ENCODE data around the gene DEPDC4. TPM values are rescaled to one million over a fixed set of nuclear protein-coding genes. Genes with fewer than 3 reads are reported as not detected.
A peak's percentile ranks its signal among the peaks of the same experiment; 100 is the strongest.

DEPDC4 gene
- total and polyA plus RNA-seq, 2 of the 13 experiments (the other 11 are each of a cell fraction or from before 2014, with no cell fraction given), result 2.2 to 5.7 TPM

DNA sequence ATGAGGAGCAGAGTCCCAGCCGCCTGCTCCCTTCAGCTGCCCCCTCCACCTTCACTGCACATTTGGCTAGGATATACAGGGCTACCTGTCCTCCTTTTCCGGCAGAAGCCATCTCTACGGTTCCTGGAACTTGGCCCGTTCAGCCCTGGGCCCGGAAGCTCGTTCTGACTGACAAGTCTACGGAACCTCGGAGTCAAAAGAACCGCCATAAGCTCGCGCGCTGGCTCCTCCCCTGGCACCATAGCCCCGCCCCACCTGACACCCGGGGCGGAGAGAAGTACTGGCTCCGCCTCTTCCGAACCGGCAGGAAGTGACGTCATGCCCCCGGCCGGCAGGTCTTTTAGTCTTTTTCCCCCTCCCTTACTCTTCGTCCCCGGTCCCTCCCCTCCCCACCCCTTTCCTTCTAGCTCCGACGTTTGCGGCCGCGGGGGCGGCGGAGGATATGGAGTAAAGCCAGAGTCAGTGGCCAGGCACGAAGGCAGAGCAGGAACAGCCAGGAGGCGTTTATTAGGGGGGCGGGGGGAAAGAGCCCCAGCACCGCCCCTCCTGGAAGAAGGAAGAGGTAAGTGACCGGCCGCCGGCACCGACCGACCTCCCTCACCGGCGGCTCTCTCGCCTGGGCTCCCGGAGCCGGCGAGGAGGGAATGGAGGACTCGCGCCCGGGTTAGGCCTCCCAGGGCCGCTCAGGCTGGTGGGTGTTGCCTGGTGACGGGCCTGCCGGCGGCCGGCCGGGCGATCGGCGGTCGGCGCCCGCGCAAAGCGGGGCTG lies at the start of gene DEPDC4, which contains the start of gene SCYL2 (continued):
- TF ChIP-seq, protein P1, sequence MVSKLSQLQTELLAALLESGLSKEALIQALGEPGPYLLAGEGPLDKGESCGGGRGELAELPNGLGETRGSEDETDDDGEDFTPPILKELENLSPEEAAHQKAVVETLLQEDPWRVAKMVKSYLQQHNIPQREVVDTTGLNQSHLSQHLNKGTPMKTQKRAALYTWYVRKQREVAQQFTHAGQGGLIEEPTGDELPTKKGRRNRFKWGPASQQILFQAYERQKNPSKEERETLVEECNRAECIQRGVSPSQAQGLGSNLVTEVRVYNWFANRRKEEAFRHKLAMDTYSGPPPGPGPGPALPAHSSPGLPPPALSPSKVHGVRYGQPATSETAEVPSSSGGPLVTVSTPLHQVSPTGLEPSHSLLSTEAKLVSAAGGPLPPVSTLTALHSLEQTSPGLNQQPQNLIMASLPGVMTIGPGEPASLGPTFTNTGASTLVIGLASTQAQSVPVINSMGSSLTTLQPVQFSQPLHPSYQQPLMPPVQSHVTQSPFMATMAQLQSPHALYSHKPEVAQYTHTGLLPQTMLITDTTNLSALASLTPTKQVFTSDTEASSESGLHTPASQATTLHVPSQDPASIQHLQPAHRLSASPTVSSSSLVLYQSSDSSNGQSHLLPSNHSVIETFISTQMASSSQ (IDR thresholded peaks at IDR 0.05; ENCODE audit: low read depth), result no peak
- TF ChIP-seq, protein P1 (CRISPR knock-in tag; IDR thresholded peaks at IDR 0.05; ENCODE audit: borderline replicate concordance), result no peak
- TF ChIP-seq ZNF672 (CRISPR knock-in tag; IDR thresholded peaks at IDR 0.05) (no peak), ZNF275 (CRISPR knock-in tag; IDR thresholded peaks at IDR 0.05; ENCODE audit: borderline replicate concordance) (0 out of 2 replicates have a peak, but pooled peaks have one; percentile 36), E2F5 (CRISPR knock-in tag; conservative IDR thresholded peaks at IDR 0.05) (peak; percentile 52; the same call in 1 of the 2 replicates), MAFG (CRISPR knock-in tag; IDR thresholded peaks at IDR 0.05) (no peak), ZNF543 (CRISPR knock-in tag; IDR thresholded peaks at IDR 0.05) (no peak), ZNF552 (CRISPR knock-in tag; IDR thresholded peaks at IDR 0.05; ENCODE audit: borderline replicate concordance) (no peak), BORCS8-MEF2B (CRISPR knock-in tag; IDR thresholded peaks at IDR 0.05) (no peak), ZBTB26 (CRISPR knock-in tag; IDR thresholded peaks at IDR 0.05; ENCODE audit: borderline replicate concordance) (no peak), ZKSCAN8 (CRISPR knock-in tag; IDR thresholded peaks at IDR 0.05; ENCODE audit: borderline replicate concordance) (no peak), STAT5B (CRISPR knock-in tag; IDR thresholded peaks at IDR 0.05) (no peak), ZNF430 (CRISPR knock-in tag; IDR thresholded peaks at IDR 0.05) (peak; percentile 49; the same call in 1 of the 2 replicates), ZNF546 (CRISPR knock-in tag; conservative IDR thresholded peaks at IDR 0.05) (no peak; the same call in 1 of the 2 replicates)
- TF ChIP-seq, protein P2, sequence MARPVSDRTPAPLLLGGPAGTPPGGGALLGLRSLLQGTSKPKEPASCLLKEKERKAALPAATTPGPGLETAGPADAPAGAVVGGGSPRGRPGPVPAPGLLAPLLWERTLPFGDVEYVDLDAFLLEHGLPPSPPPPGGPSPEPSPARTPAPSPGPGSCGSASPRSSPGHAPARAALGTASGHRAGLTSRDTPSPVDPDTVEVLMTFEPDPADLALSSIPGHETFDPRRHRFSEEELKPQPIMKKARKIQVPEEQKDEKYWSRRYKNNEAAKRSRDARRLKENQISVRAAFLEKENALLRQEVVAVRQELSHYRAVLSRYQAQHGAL (CRISPR knock-in tag; IDR thresholded peaks at IDR 0.05; ENCODE audit: not compliant biosample characterization), result no peak
- TF ChIP-seq, protein P3, sequence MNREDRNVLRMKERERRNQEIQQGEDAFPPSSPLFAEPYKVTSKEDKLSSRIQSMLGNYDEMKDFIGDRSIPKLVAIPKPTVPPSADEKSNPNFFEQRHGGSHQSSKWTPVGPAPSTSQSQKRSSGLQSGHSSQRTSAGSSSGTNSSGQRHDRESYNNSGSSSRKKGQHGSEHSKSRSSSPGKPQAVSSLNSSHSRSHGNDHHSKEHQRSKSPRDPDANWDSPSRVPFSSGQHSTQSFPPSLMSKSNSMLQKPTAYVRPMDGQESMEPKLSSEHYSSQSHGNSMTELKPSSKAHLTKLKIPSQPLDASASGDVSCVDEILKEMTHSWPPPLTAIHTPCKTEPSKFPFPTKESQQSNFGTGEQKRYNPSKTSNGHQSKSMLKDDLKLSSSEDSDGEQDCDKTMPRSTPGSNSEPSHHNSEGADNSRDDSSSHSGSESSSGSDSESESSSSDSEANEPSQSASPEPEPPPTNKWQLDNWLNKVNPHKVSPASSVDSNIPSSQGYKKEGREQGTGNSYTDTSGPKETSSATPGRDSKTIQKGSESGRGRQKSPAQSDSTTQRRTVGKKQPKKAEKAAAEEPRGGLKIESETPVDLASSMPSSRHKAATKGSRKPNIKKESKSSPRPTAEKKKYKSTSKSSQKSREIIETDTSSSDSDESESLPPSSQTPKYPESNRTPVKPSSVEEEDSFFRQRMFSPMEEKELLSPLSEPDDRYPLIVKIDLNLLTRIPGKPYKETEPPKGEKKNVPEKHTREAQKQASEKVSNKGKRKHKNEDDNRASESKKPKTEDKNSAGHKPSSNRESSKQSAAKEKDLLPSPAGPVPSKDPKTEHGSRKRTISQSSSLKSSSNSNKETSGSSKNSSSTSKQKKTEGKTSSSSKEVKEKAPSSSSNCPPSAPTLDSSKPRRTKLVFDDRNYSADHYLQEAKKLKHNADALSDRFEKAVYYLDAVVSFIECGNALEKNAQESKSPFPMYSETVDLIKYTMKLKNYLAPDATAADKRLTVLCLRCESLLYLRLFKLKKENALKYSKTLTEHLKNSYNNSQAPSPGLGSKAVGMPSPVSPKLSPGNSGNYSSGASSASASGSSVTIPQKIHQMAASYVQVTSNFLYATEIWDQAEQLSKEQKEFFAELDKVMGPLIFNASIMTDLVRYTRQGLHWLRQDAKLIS (CRISPR knock-in tag; IDR thresholded peaks at IDR 0.05), result no peak
